Right atrium auricular region (tissue), 2 donors: ENCODE data around the gene RAB15. TPM values are rescaled to one million over a fixed set of nuclear protein-coding genes. Genes with fewer than 3 reads are reported as not detected.
"Not testable (repeated sequence)": the region's sequence is repeated elsewhere in the genome, so short reads cannot be mapped to it uniquely, and the experiment has no call there.

Experiments used
- DNase-seq: peaks from one replicate; pipeline ENCODE4 v3.0.0-alpha.2; 2019; ENCODE audit warnings: low spot score
- H3K27ac ChIP-seq, 2 donors: fragments of 200-600 bp; sonication (generic); 1 replicate in 1 of 2; 2 replicates in 1 of 2; pipeline ENCODE4 v1.5.1; 2016 to 2019
- H3K27me3 ChIP-seq, 2 donors: fragments of 200-600 bp; sonication (generic); one replicate each; pipeline versions ENCODE4 v1.5.1 to v1.6.0; 2017 to 2019
- H3K36me3 ChIP-seq: fragments of 200-600 bp; sonication (generic); one replicate; pipeline ENCODE4 v1.5.1; 2016
- H3K4me1 ChIP-seq, 2 donors: fragments of 200-600 bp; sonication (generic); one replicate each; pipeline versions ENCODE4 v1.5.1 to v1.6.0; 2017 to 2019
- H3K4me3 ChIP-seq, 2 donors: fragments of 200-600 bp; sonication (generic); 1 replicate in 1 of 2; 2 replicates in 1 of 2; pipeline ENCODE4 v1.5.1; 2017 to 2019; ENCODE audit warnings: mild to moderate bottlenecking in 1 of 2, moderate library complexity in 1 of 2
- H3K9me3 ChIP-seq, 2 donors: fragments of 200-600 bp; sonication (generic); one replicate each; pipeline ENCODE4 v1.5.1; 2019
- total RNA-seq, 2 donors: library from RNA; depleted of rRNA; stranded (reverse); fragments of >200 nt; gene quantifications; one replicate each; pipeline ENCODE4 v1.1.0, GENCODE V29; 2016
- TF ChIP-seq, protein P1 (sequence below), 2 donors: fragments of 200-600 bp; sonication (generic); IDR thresholded peaks; one replicate each; pipeline ENCODE4 v1.5.1; 2019; ENCODE audit warnings: antibody characterized with exemption in 2 of 2

The RAB15 gene
- total RNA-seq, 2 donors from 2014 or later = 9.8 to 69.0 TPM

GRCh38 chr14:64918216-64918615, 53.9 kb downstream of the RAB15 start:
- H3K36me3 ChIP-seq = no peaks in the 10 kb centered on the region
- H3K4me1 ChIP-seq = peaks cover 0 to 40% of the 10 kb centered on the region in 2 donors
- no peak overlapping the region for H3K4me3 ChIP-seq
- no peak for DNase-seq
- H3K27me3 ChIP-seq = no peaks in the 10 kb centered on the region
- peak overlapping the region in 1 of 2 donors; percentile 27 for H3K27ac ChIP-seq
- TF ChIP-seq, protein P1, sequence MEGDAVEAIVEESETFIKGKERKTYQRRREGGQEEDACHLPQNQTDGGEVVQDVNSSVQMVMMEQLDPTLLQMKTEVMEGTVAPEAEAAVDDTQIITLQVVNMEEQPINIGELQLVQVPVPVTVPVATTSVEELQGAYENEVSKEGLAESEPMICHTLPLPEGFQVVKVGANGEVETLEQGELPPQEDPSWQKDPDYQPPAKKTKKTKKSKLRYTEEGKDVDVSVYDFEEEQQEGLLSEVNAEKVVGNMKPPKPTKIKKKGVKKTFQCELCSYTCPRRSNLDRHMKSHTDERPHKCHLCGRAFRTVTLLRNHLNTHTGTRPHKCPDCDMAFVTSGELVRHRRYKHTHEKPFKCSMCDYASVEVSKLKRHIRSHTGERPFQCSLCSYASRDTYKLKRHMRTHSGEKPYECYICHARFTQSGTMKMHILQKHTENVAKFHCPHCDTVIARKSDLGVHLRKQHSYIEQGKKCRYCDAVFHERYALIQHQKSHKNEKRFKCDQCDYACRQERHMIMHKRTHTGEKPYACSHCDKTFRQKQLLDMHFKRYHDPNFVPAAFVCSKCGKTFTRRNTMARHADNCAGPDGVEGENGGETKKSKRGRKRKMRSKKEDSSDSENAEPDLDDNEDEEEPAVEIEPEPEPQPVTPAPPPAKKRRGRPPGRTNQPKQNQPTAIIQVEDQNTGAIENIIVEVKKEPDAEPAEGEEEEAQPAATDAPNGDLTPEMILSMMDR (IDR thresholded peaks at IDR 0.05) = no peak
- no peaks in the 10 kb centered on the region for H3K9me3 ChIP-seq

GRCh38 chr14:64915797-64916196, 56.3 kb downstream of the RAB15 start:
- peaks cover 0 to 40% of the 10 kb centered on the region in 2 donors for H3K4me1 ChIP-seq
- TF ChIP-seq, protein P1 (IDR thresholded peaks at IDR 0.05) = no peak
- no peak overlapping the region for H3K4me3 ChIP-seq
- H3K27me3 ChIP-seq = no peaks in the 10 kb centered on the region
- no peak overlapping the region for H3K27ac ChIP-seq
- DNase-seq = no peak
- no peaks in the 10 kb centered on the region for H3K36me3 ChIP-seq
- no peaks in the 10 kb centered on the region for H3K9me3 ChIP-seq

DNA sequence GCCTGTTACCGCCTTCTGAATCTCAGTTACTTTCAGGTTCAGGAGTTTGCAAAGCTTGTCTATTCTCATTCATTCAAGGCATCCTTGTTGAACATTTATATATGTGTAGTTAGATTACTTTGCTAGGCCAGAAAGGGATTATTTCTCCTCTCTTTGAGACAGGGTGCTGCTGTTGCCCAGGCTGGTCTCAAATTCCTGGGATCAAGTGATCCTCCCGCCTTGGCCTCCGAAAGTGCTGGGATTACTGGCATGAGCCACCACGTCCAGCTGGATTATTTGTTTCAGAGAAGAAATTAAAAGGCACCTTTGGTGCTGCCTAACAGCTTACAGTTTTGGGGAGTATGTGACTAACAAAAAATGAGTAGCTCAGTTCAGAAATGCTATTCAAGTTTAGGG, 57.1 kb downstream of the RAB15 start:
- Histone ChIP-seq H3K4me3 (peak overlapping the region; percentile 94 to 96), H3K4me1 (peaks cover 0 to 40% of the 10 kb centered on the region in 2 donors), H3K36me3 (no peaks in the 10 kb centered on the region), H3K27ac (peak overlapping the region; percentile 95 to 97), H3K9me3 (no peaks in the 10 kb centered on the region), H3K27me3 (no peaks in the 10 kb centered on the region)
- DNase-seq = no peak
- TF ChIP-seq, protein P1 (IDR thresholded peaks at IDR 0.05) = no peak

GRCh38 chr14:64914237-64915028, 57.7 kb downstream of the RAB15 start, which contains the start of gene CHURC1:
Gene CHURC1 (plus strand): TSS chr14:64914455. CDS start chr14:64914496, 41 bp downstream.
- peak; percentile 99 for DNase-seq
- no peaks in the 10 kb centered on the region for H3K27me3 ChIP-seq
- H3K9me3 ChIP-seq = no peaks in the 10 kb centered on the region
- TF ChIP-seq, protein P1 (IDR thresholded peaks at IDR 0.05) = no peak
- peak within 1 kb of the TSS; percentile 95 to 97 for H3K27ac ChIP-seq
- H3K4me1 ChIP-seq = peaks cover 0 to 36% of the 10 kb centered on the region in 2 donors
- H3K4me3 ChIP-seq = peak within 1 kb of the TSS; percentile 94 to 96
- H3K36me3 ChIP-seq = no peaks in the 10 kb centered on the region

DNA sequence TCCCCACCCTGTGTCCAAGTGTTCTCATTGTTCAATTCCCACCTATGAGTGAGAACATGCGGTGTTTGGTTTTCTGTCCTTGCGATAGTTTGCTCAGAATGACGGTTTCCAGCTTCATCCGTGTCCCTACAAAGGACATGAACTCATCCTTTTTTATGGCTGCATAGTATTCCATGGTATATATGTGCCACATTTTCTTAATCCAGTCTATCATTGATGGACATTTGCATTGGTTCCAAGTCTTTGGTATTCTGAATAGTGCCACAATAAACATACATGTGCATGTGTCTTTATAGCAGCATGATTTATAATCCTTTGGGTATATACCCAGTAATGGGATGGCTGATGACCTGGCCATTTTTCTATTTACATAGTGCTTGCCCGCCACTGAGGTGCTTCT, 58.7 kb downstream of the RAB15 start:
- not testable (repeated sequence) for H3K36me3 ChIP-seq, H3K9me3 ChIP-seq, H3K27me3 ChIP-seq, DNase-seq
- peaks cover 0 to 28% of the 10 kb centered on the region in 2 donors for H3K4me1 ChIP-seq
- peak overlapping the region in 1 of 2 donors; percentile 94 for H3K4me3 ChIP-seq
- peak overlapping the region; percentile 95 to 97 for H3K27ac ChIP-seq

- Histone ChIP-seq H3K4me1 (peaks cover 0 to 20% of the 10 kb centered on the region in 2 donors), H3K36me3 (no peaks in the 10 kb centered on the region), H3K4me3 (no peak overlapping the region), H3K27ac (no peak overlapping the region), H3K9me3 (no peaks in the 10 kb centered on the region), H3K27me3 (no peaks in the 10 kb centered on the region)
- TF ChIP-seq, protein P1 (IDR thresholded peaks at IDR 0.05) = no peak
- no peak for DNase-seq
These were observed 59.9 kb downstream of the RAB15 start for GRCh38 chr14:64912261-64912660.
